Pancreas (tissue), 10 donors: ENCODE data around the gene TC2N. TPM values are rescaled to one million over a fixed set of nuclear protein-coding genes. Genes with fewer than 3 reads are reported as not detected.

ENCODE experiments used
- ATAC-seq, 4 donors: fragments of 200-7000 bp; cut with Tn5 transposase; one replicate each; pipeline versions ENCODE4 v1.8.0 to v1.9.1; 2020; ENCODE audit warnings: mild to moderate bottlenecking in 4 of 4, moderate library complexity in 4 of 4
- DNase-seq, 6 donors: peaks; one replicate each; pipeline ENCODE4 v3.0.0-alpha.2; 2020
- FAIRE-seq: peaks from 2 replicates; lab custom pipeline; 2012; peaks lifted over from hg19 to GRCh38; lab: Jason Lieb, UNC
- H3K27ac ChIP-seq, 4 donors: fragments of 200-600 bp; sonication (generic); 1 replicate in 3 of 4; 2 replicates in 1 of 4; pipeline versions ENCODE4 v1.5.0 to v1.8.0; 2020
- H3K27me3 ChIP-seq, 4 donors: fragments of 200-600 bp; one replicate each; pipeline ENCODE4 v1.8.0; 2021
- H3K36me3 ChIP-seq, 3 donors: fragments of 200-600 bp; sonication (generic) in 1 of 3; one replicate each; pipeline versions ENCODE4 v1.5.0 to v1.8.0; 2020 to 2021
- H3K4me1 ChIP-seq, 3 donors: fragments of 200-600 bp; one replicate each; pipeline ENCODE4 v1.8.0; 2021
- H3K4me3 ChIP-seq, 4 donors: fragments of 200-600 bp; sonication (generic) in 2 of 4; one replicate each; pipeline versions ENCODE4 v1.5.0 to v1.8.0; 2020 to 2021
- H3K9me3 ChIP-seq, 4 donors: fragments of 200-600 bp; one replicate each; pipeline ENCODE4 v1.8.0; 2021
- CTCF ChIP-seq, 4 donors: fragments of 200-600 bp; sonication (generic) in 3 of 4; IDR thresholded peaks; one replicate each; pipeline versions ENCODE4 v1.5.0 to v1.8.0; 2021; ENCODE audit warnings: antibody characterized with exemption in 4 of 4
- WGBS, 2 donors: extraction: QIAGEN DNeasy Blood & Tissue Kit; methylation state at CpG; one replicate each; pipeline ENCODE4 v1.1.7; 2013; 5-methylcytosine and 5-hydroxymethylcytosine counted together
- intact Hi-C, 3 donors: fragments of 100-400 bp; cut with DNase I; formaldehyde crosslinking; loops; one replicate each; pipeline versions ENCODE4 v1.11.1 to v1.14.2; 2022
- polyA plus RNA-seq, 2 donors: library from polyadenylated mRNA; stranded (reverse); fragments of 200-250 nt; gene quantifications; one replicate each; pipeline ENCODE4 v1.2.3, GENCODE V29; 2013
- total RNA-seq, 6 donors: library from RNA; stranded (reverse); fragmentation: NEBNext Ultra II Directional in 4 of 6; extraction: Animal tissue kit (Norgen Biotek cat#: 25700) in 4 of 6; gene quantifications; one replicate each; pipeline versions ENCODE4 v1.2.1 to v1.2.4, GENCODE V29; 2021 to 2023
- donor health status: healthy with polysubstance abuse.
- donor health status: DM: no; HTN: no; CAD: no; lungs with moderate emphysema.
- donor health status: DM: no; HTN: no; CAD: no.
- donor health status: control.
- donor health status: control.
- donor health status: Bipolar disorder and iron deficiency.
- donor health status: DM: yes; HTN: yes; CAD: no.
- donor health status: DM: no; HTN: no; CAD: no.
- donor health status: DM: no; HTN: no; CAD: no.
- donor health status: DM: yes; HTN: yes; CAD: no.

TC2N gene
- total and polyA plus RNA-seq, 8 donors, result 23.9 to 215 (median 112) TPM

GRCh38 chr14:91839749-91840148, 27.6 kb downstream of the TC2N start:
- whole genome bisulfite sequencing, 2 donors, result 97 to 100% methylated on average over 1 of the region's 1 CpG

GRCh38 chr14:91837076-91837475, 30.3 kb downstream of the TC2N start:
- DNase-seq, result peak in 5 of 6 donors; percentile 33 to 64 (median 36)
- peak overlapping the region; percentile 96 to 99 (median 97) for H3K27ac ChIP-seq
- intact Hi-C loops, result loop anchor here in 1 of 3 donors (10.0 kb wide), 1 partner anchor 48 kb away; no protein-coding TSS in a partner anchor

More at GRCh38 chr14:91839749-91840148, 27.6 kb downstream of the TC2N start:
- no peak for TF ChIP-seq CTCF (IDR thresholded peaks at IDR 0.05)
- Histone ChIP-seq H3K9me3 (no peaks in the 10 kb centered on the region), H3K36me3 (no peaks in the 10 kb centered on the region), H3K4me1 (peaks cover 5 to 9% (median 9%) of the 10 kb centered on the region in 3 donors), H3K27me3 (no peaks in the 10 kb centered on the region), H3K27ac (no peak overlapping the region), H3K4me3 (no peak overlapping the region)
- intact Hi-C loops, result loop anchor here in 1 of 3 donors (10.0 kb wide), 1 partner anchor 45 kb away; no protein-coding TSS in a partner anchor
- DNase-seq (no peak), ATAC-seq (no peak), FAIRE-seq (no peak)

GRCh38 chr14:91835920-91836843, 31.2 kb downstream of the TC2N start:
- ATAC-seq, result peak; percentile 83 to 92 (median 88)
- peak overlapping the region; percentile 96 to 99 (median 97) for H3K27ac ChIP-seq
- no peaks in the 10 kb centered on the region for H3K36me3 ChIP-seq
- 1% methylated on average over 56 to 84 of the region's 84 CpGs for WGBS, 2 donors
- peak overlapping the region; percentile 66 to 78 (median 70) for H3K4me3 ChIP-seq
- no peak for TF ChIP-seq CTCF (IDR thresholded peaks at IDR 0.05)
- H3K4me1 ChIP-seq, result peaks cover 5 to 9% (median 9%) of the 10 kb centered on the region in 3 donors
- no peaks in the 10 kb centered on the region for H3K27me3 ChIP-seq
- intact Hi-C loops, result loop anchor here in 1 of 3 donors (10.0 kb wide), 1 partner anchor 49 kb away; no protein-coding TSS in a partner anchor
- no peaks in the 10 kb centered on the region for H3K9me3 ChIP-seq
- DNase-seq, result peak; percentile 94 to 99 (median 96)
- no peak for FAIRE-seq

More at GRCh38 chr14:91837076-91837475, 30.3 kb downstream of the TC2N start:
- peak overlapping the region in 3 of 4 donors; percentile 66 to 78 (median 75) for H3K4me3 ChIP-seq
- no peaks in the 10 kb centered on the region for H3K36me3 ChIP-seq
- ATAC-seq, result peak in 2 of 4 donors; percentile 5 to 9
- no peak for TF ChIP-seq CTCF (IDR thresholded peaks at IDR 0.05)
- no peak for FAIRE-seq
- 22 to 26% methylated on average over 12 of the region's 12 CpGs for WGBS, 2 donors
- no peaks in the 10 kb centered on the region for H3K9me3 ChIP-seq
- no peaks in the 10 kb centered on the region for H3K27me3 ChIP-seq
- H3K4me1 ChIP-seq, result peaks cover 5 to 9% (median 9%) of the 10 kb centered on the region in 3 donors

GRCh38 chr14:91835197-91835919, 32.0 kb downstream of the TC2N start:
- intact Hi-C loops, result loop anchor here in 1 of 3 donors (10.0 kb wide), 1 partner anchor 49 kb away; no protein-coding TSS in a partner anchor
- Histone ChIP-seq H3K4me1 (peaks cover 5 to 13% (median 9%) of the 10 kb centered on the region in 3 donors), H3K4me3 (peak overlapping the region; percentile 66 to 78 (median 70)), H3K27me3 (no peaks in the 10 kb centered on the region), H3K27ac (peak overlapping the region; percentile 96 to 99 (median 97)), H3K9me3 (no peaks in the 10 kb centered on the region), H3K36me3 (no peaks in the 10 kb centered on the region)
- peak; percentile 2 to 22 (median 8) for ATAC-seq
- 2 to 3% methylated on average over 19 of the region's 19 CpGs for WGBS, 2 donors
- no peak for FAIRE-seq
- no peak for TF ChIP-seq CTCF (IDR thresholded peaks at IDR 0.05)
- no peak for DNase-seq
